H1 (cell line): ENCODE measurements around the gene ABCA1. TPM values are rescaled to one million over a fixed set of nuclear protein-coding genes. Genes with fewer than 3 reads are reported as not detected.
A peak's percentile ranks its signal among the peaks of the same experiment; 100 is the strongest.

Experiments used
- CTCF ChIA-PET: fragments of 300-600 bp; sonication (Branson Sonifier 250); formaldehyde crosslinking; loops from one replicate; lab custom pipeline; 2021; ENCODE audit not compliant: partially characterized antibody; lab: Charles Lee
- POLR2A ChIA-PET: fragments of 300-600 bp; sonication (Branson Sonifier 250); formaldehyde crosslinking; loops from one replicate; lab custom pipeline; 2021; ENCODE audit warnings: inconsistent platforms; ENCODE audit not compliant: partially characterized antibody; lab: Charles Lee
- DNase-seq, 2 experiments: peaks; one replicate each; pipeline versions ENCODE4 v3.0.0 to v3.0.0-alpha.2; 2010 to 2022; ENCODE audit warnings: low spot score in 2 of 2, low read depth in 1 of 2, mixed read lengths in 1 of 2
- FAIRE-seq: peaks from 2 replicates; lab custom pipeline; 2011; peaks lifted over from hg19 to GRCh38; lab: Jason Lieb, UNC
- H2AFZ ChIP-seq: 2 replicates; pipeline ENCODE4 v1.8.1; 2012; ENCODE audit warnings: low read length, inconsistent platforms
- H2AK5ac ChIP-seq: 2 replicates; pipeline ENCODE4 v1.6.1; 2013; ENCODE audit warnings: low read depth, low read length
- H2BK120ac ChIP-seq: replicated peaks from 2 replicates; pipeline ENCODE3; 2013; ENCODE audit warnings: low read depth, low read length, inconsistent platforms
- H2BK12ac ChIP-seq: 2 replicates; pipeline ENCODE4 v1.6.1; 2013; ENCODE audit warnings: low read depth, low read length
- H2BK15ac ChIP-seq: 2 replicates; pipeline ENCODE4 v1.6.1; 2013; ENCODE audit warnings: low read length
- H2BK20ac ChIP-seq: 2 replicates; pipeline ENCODE4 v1.6.1; 2013; ENCODE audit warnings: low read length
- H2BK5ac ChIP-seq: 2 replicates; pipeline ENCODE4 v1.6.1; 2013; ENCODE audit warnings: low read depth, low read length
- H3K14ac ChIP-seq: 2 replicates; pipeline ENCODE4 v1.6.1; 2013; ENCODE audit warnings: inconsistent platforms; ENCODE audit not compliant: insufficient read length
- H3K18ac ChIP-seq: 2 replicates; pipeline ENCODE4 v1.6.1; 2013; ENCODE audit warnings: low read length; ENCODE audit errors: extremely low read depth
- H3K23ac ChIP-seq: 2 replicates; pipeline ENCODE4 v1.6.1; 2013; ENCODE audit warnings: inconsistent platforms; ENCODE audit not compliant: insufficient read length
- H3K23me2 ChIP-seq: 2 replicates; pipeline ENCODE4 v1.6.1; 2013; ENCODE audit warnings: low read depth, low read length
- H3K27ac ChIP-seq: 2 replicates; pipeline ENCODE4 v1.6.1; 2011; ENCODE audit warnings: low read depth, low read length, inconsistent platforms
- H3K27me3 ChIP-seq, 4 experiments: replicated peaks in 1 of 4; 1 replicate in 1 of 4; 2 replicates in 3 of 4; pipeline versions ENCODE4 v1.6.1 to v1.8.1; 2011 to 2013; ENCODE audit warnings: low read length in 3 of 4, mild to moderate bottlenecking in 3 of 4, inconsistent platforms in 2 of 4, mixed read lengths in 2 of 4, moderate library complexity in 1 of 4; ENCODE audit not compliant: control insufficient read depth in 3 of 4, insufficient read depth in 3 of 4; ENCODE audit errors: extremely low read depth in 1 of 4
- H3K36me3 ChIP-seq, 4 experiments: 2 replicates each; pipeline versions ENCODE4 v1.6.1 to v1.8.1; 2011 to 2013; ENCODE audit warnings: mild to moderate bottlenecking in 4 of 4, low read length in 3 of 4, moderate library complexity in 2 of 4, control low read depth in 1 of 4, inconsistent platforms in 1 of 4; ENCODE audit not compliant: insufficient read depth in 4 of 4, control insufficient read depth in 2 of 4
- H3K4ac ChIP-seq: replicated peaks from 2 replicates; pipeline ENCODE3; 2013; ENCODE audit warnings: low read length, low read depth, mixed read lengths, inconsistent platforms; ENCODE audit not compliant: insufficient read length
- H3K4me1 ChIP-seq, 4 experiments: replicated peaks in 1 of 4; 1 replicate in 1 of 4; 2 replicates in 3 of 4; pipeline versions ENCODE4 v1.6.1 to v1.8.1; 2011 to 2013; ENCODE audit warnings: low read length in 3 of 4, inconsistent platforms in 2 of 4, mixed read lengths in 1 of 4; ENCODE audit not compliant: insufficient read depth in 4 of 4, control insufficient read depth in 3 of 4
- H3K4me2 ChIP-seq, 2 experiments: 2 replicates each; pipeline versions ENCODE4 v1.6.1 to v1.8.1; 2011 to 2013; ENCODE audit warnings: low read depth in 2 of 2, low read length in 2 of 2, control low read depth in 1 of 2, inconsistent platforms in 1 of 2, mild to moderate bottlenecking in 1 of 2; ENCODE audit not compliant: insufficient read depth in 1 of 2
- H3K4me3 ChIP-seq, 4 experiments: fragments of 200-600, 300-600 bp in 1 of 4; sonication (generic), shearing (Covaris generic), sonication (Bioruptor Twin) in 1 of 4; 2 replicates each; pipeline versions ENCODE4 v1.5.1 to v1.8.1; 2011 to 2016; ENCODE audit warnings: low read length in 4 of 4, low read depth in 3 of 4, control low read depth in 2 of 4, inconsistent platforms in 2 of 4, mild to moderate bottlenecking in 2 of 4, mixed read lengths in 1 of 4, moderate library complexity in 1 of 4; ENCODE audit not compliant: insufficient read depth in 2 of 4; ENCODE audit errors: extremely low read depth in 1 of 4
- H3K56ac ChIP-seq: replicated peaks from 2 replicates; pipeline ENCODE3; 2013; ENCODE audit warnings: low read depth, mild to moderate bottlenecking, mixed read lengths, low read length, inconsistent platforms; ENCODE audit not compliant: insufficient read length
- H3K79me1 ChIP-seq: 2 replicates; pipeline ENCODE4 v1.6.1; 2013; ENCODE audit warnings: low read depth, low read length, control low read depth
- H3K79me2 ChIP-seq, 2 experiments: 2 replicates each; pipeline versions ENCODE4 v1.6.1 to v1.8.1; 2012 to 2013; ENCODE audit warnings: low read length in 2 of 2, mild to moderate bottlenecking in 2 of 2, inconsistent platforms in 1 of 2; ENCODE audit not compliant: insufficient read depth in 2 of 2, control insufficient read depth in 1 of 2
- H3K9ac ChIP-seq, 4 experiments: replicated peaks in 1 of 4; 1 replicate in 1 of 4; 2 replicates in 3 of 4; pipeline versions ENCODE4 v1.6.1 to v1.8.1; 2011 to 2013; ENCODE audit warnings: low read depth in 3 of 4, low read length in 3 of 4, control low read depth in 2 of 4, mild to moderate bottlenecking in 2 of 4, moderate library complexity in 2 of 4, inconsistent platforms in 1 of 4; ENCODE audit errors: extremely low read depth in 1 of 4
- H3K9me3 ChIP-seq, 2 experiments: 2 replicates each; pipeline versions ENCODE4 v1.6.1 to v1.8.1; 2012 to 2013; ENCODE audit warnings: mild to moderate bottlenecking in 2 of 2, moderate library complexity in 2 of 2, control low read depth in 1 of 2, inconsistent platforms in 1 of 2, low read depth in 1 of 2, low read length in 1 of 2, mixed read lengths in 1 of 2; ENCODE audit not compliant: insufficient read depth in 2 of 2
- H4K20me1 ChIP-seq, 2 experiments: replicated peaks in 1 of 2; 2 replicates each; pipeline versions ENCODE3 to v1.8.1; 2011 to 2013; ENCODE audit warnings: inconsistent platforms in 2 of 2, low read length in 2 of 2, mild to moderate bottlenecking in 1 of 2; ENCODE audit not compliant: insufficient read depth in 2 of 2, control insufficient read depth in 1 of 2
- H4K5ac ChIP-seq: 2 replicates; pipeline ENCODE4 v1.6.1; 2013; ENCODE audit warnings: low read length, low read depth, mixed read lengths, inconsistent platforms; ENCODE audit not compliant: insufficient read length
- H4K8ac ChIP-seq: 2 replicates; pipeline ENCODE4 v1.8.0; 2013; ENCODE audit warnings: mild to moderate bottlenecking, moderate library complexity, low read length, inconsistent platforms; ENCODE audit not compliant: insufficient read depth; ENCODE audit errors: extremely low read depth
- H4K91ac ChIP-seq: replicated peaks from 2 replicates; pipeline ENCODE3; 2013; ENCODE audit warnings: low read length, mixed read lengths, inconsistent platforms; ENCODE audit not compliant: insufficient read length
- BCL11A ChIP-seq, 2 experiments: IDR thresholded peaks; one replicate each; pipeline ENCODE4 v1.6.1; 2011; ENCODE audit warnings: low read depth in 2 of 2, low read length in 2 of 2, mild to moderate bottlenecking in 2 of 2
- MAFK ChIP-seq: IDR thresholded peaks from 2 replicates; pipeline ENCODE4 v1.6.1; 2012; ENCODE audit warnings: low read depth, mild to moderate bottlenecking, improper control_type of control experiment, low read length
- POLR2AphosphoS5 ChIP-seq: IDR thresholded peaks from 2 replicates; pipeline ENCODE4 v1.6.1; 2011; ENCODE audit warnings: low read depth, low read length
- TAF7 ChIP-seq: optimal IDR thresholded peaks from 2 replicates; pipeline ENCODE3; 2011; ENCODE audit warnings: low read depth, mild to moderate bottlenecking, inconsistent platforms, low read length, moderate library complexity, borderline replicate concordance
- TEAD4 ChIP-seq: IDR thresholded peaks from 2 replicates; pipeline ENCODE4 v1.6.1; 2012; ENCODE audit warnings: low read depth, low read length, inconsistent platforms, mixed read lengths
- WGBS, 2 experiments: shearing (Covaris generic) in 1 of 2; methylation state at CpG; one replicate each; pipeline versions ENCODE4 v1.1.6 to v1.1.7; 2013 to 2015; ENCODE audit warnings: low lambda C conversion rate in 2 of 2, mixed read lengths in 2 of 2, inconsistent platforms in 1 of 2, low coverage in 1 of 2, missing lambda C conversion rate in 1 of 2; ENCODE audit not compliant: insufficient replicate concordance in 2 of 2, insufficient coverage in 1 of 2, insufficient read length in 1 of 2; ENCODE audit errors: extremely low coverage in 1 of 2, missing lambda C conversion rate in 1 of 2; 5-methylcytosine and 5-hydroxymethylcytosine counted together
- polyA plus RNA-seq, 7 experiments: library from polyadenylated mRNA; depleted of rRNA in 3 of 7; stranded (reverse) in 5 of 7; unstranded in 2 of 7; fragments of >200 nt in 5 of 7; fragments of 200-250 nt in 2 of 7; gene quantifications; 1 replicate in 5 of 7; 2 replicates in 1 of 7; 4 replicates in 1 of 7; pipeline versions ENCODE4 v1.2.1 to v1.2.3, GENCODE V29; 2011 to 2013; ENCODE audit warnings: missing spikeins in 2 of 7, mixed read lengths in 2 of 7
- total RNA-seq: library from RNA; stranded (reverse); fragmentation: NEBNext Ultra II Directional; extraction: Animal tissue kit (Norgen Biotek cat#: 25700); gene quantifications from 2 replicates; pipeline ENCODE4 v1.2.1, GENCODE V29; 2021

Gene ABCA1
- total and polyA plus RNA-seq, 2 of the 8 experiments (the other 6 are each of a cell fraction or from before 2014, with no cell fraction given), result 6.9 to 7.8 TPM

DNA sequence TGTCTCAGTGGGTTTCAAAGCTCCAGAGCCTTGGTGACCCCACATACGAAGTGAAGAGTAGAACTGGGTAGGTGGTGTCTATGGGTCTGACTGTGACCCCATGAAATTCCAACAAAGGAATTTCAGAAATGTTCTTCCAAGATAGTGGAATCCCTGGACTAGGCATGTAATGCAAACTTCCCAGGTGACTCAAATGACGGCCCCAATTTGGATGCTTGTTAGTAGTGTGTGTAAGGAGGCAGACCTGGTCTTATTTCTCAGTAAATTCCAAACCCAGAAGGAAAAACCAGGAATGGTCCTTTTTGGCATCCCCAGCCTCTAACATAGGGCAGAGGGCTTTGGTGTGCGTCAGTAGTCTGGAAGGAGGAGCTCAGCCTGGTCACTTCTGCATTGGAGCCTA, 43.6 kb upstream of the ABCA1 start:
- Histone ChIP-seq H3K4me3 (no peak overlapping the region), H2BK15ac (0 out of 2 replicates have a peak overlapping the region, but pooled peaks have one; percentile 61), H3K56ac (no peak overlapping the region), H3K4me2 (no peak overlapping the region), H3K14ac (no peak overlapping the region), H3K4me1 (peaks cover 5 to 12% (median 9%) of the 10 kb centered on the region in 4 experiments), H2BK20ac (no peak overlapping the region), H3K79me2 (no peaks in the 10 kb centered on the region), H4K91ac (no peak overlapping the region), H2BK12ac (no peak overlapping the region), H3K4ac (no peak overlapping the region), H2AFZ (no peak overlapping the region), H2BK120ac (no peak overlapping the region), H3K27me3 (no peaks in the 10 kb centered on the region), H3K23me2 (no peaks in the 10 kb centered on the region; the same call in 1 of the 2 replicates), H3K27ac (no peak overlapping the region), H2BK5ac (no peak overlapping the region), H3K18ac (no peak overlapping the region), H3K9me3 (no peaks in the 10 kb centered on the region), H3K36me3 (no peaks in the 10 kb centered on the region), H3K79me1 (no peaks in the 10 kb centered on the region), H4K20me1 (no peaks in the 10 kb centered on the region), H3K9ac (no peak overlapping the region), H4K5ac (no peak overlapping the region), H2AK5ac (no peak overlapping the region), H3K23ac (no peak overlapping the region), H4K8ac (no peak overlapping the region)
- ChIA-PET POLR2A (interaction anchor here (1.1 to 6.4 kb wide), 2 partner anchors 43 to 88 kb away, joined by 7 to 53 read pairs; partner anchors contain the start of gene ABCA1), CTCF (interaction anchor here (0.6 to 0.7 kb wide), 2 partner anchors 12 to 133 kb away, joined by 3 read pairs; no protein-coding TSS in a partner anchor)
- TF ChIP-seq TEAD4, result peak; percentile 26; the same call in 1 of the 2 replicates
- TF ChIP-seq BCL11A (IDR thresholded peaks at IDR 0.05; ENCODE audit: low read depth in 2 of 2, low read length in 2 of 2), result no peak
- TF ChIP-seq MAFK, result no peak
- no peak for TF ChIP-seq TAF7
- TF ChIP-seq POLR2AphosphoS5, result no peak
- FAIRE-seq (no peak), DNase-seq (no peak)
- WGBS, 2 experiments, result 88% methylated on average over 3 of the region's 3 CpGs; no CpG with 5 or more reads in 1 of the 2 experiments
